B cell (primary cell): ENCODE results near the gene KLC4.

Experiments used
- EZH2 ChIP-seq: IDR thresholded peaks from 2 replicates; pipeline ENCODE4 v1.6.1; 2012; ENCODE audit warnings: borderline replicate concordance, low read depth, mild to moderate bottlenecking, moderate library complexity, low read length; ENCODE audit not compliant: insufficient read depth, poor library complexity, severe bottlenecking
- TF ChIP-seq, protein P1 (sequence below): fragments of 200-600 bp; IDR thresholded peaks from one replicate; pipeline ENCODE4 v1.8.0; 2022; ENCODE audit warnings: antibody characterized with exemption, mild to moderate bottlenecking

GRCh38 chr6:43053545-43054205 is 5.8 kb upstream of the KLC4 start, which contains the start of gene CUL7:
- TF ChIP-seq, protein P1, sequence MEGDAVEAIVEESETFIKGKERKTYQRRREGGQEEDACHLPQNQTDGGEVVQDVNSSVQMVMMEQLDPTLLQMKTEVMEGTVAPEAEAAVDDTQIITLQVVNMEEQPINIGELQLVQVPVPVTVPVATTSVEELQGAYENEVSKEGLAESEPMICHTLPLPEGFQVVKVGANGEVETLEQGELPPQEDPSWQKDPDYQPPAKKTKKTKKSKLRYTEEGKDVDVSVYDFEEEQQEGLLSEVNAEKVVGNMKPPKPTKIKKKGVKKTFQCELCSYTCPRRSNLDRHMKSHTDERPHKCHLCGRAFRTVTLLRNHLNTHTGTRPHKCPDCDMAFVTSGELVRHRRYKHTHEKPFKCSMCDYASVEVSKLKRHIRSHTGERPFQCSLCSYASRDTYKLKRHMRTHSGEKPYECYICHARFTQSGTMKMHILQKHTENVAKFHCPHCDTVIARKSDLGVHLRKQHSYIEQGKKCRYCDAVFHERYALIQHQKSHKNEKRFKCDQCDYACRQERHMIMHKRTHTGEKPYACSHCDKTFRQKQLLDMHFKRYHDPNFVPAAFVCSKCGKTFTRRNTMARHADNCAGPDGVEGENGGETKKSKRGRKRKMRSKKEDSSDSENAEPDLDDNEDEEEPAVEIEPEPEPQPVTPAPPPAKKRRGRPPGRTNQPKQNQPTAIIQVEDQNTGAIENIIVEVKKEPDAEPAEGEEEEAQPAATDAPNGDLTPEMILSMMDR = no peak
- TF ChIP-seq EZH2 = no peak
